Embryonic facial prominence (tissue), 1 donor: ENCODE results near the gene RESF1.
A peak's percentile ranks its signal among the peaks of the same experiment; 100 is the strongest.
"Not testable (repeated sequence)": the region's sequence is repeated elsewhere in the genome, so short reads cannot be mapped to it uniquely, and the experiment has no call there.

Source experiments
- DNase-seq: peaks from one replicate; pipeline ENCODE4 v3.0.0-alpha.2; 2016; ENCODE audit errors: extremely low spot score

Gene RESF1

GRCh38 chr12:31959161-31959700 is at the start of gene RESF1:
Gene RESF1 (plus strand): TSS chr12:31959415. CDS start chr12:31980956, 21,541 bp downstream.
- DNase-seq: peak; percentile 70

- no peak for DNase-seq
Observed at GRCh38 chr12:31914927-31915326, 44.3 kb upstream of the RESF1 start.

- DNase-seq: no peak
Observed at GRCh38 chr12:31915446-31915845, 43.8 kb upstream of the RESF1 start.

GRCh38 chr12:31922341-31923062 is 36.7 kb upstream of the RESF1 start:
- no peak for DNase-seq

GRCh38 chr12:31923063-31923412 is 36.2 kb upstream of the RESF1 start:
- no peak for DNase-seq

- DNase-seq: no peak
Observed at GRCh38 chr12:31928246-31929026, 30.8 kb upstream of the RESF1 start.

GRCh38 chr12:31929027-31929526 is 30.1 kb upstream of the RESF1 start:
- DNase-seq: no peak

- no peak for DNase-seq
Observed at GRCh38 chr12:31931796-31932715, 27.2 kb upstream of the RESF1 start.

GRCh38 chr12:31944299-31944698 is 14.9 kb upstream of the RESF1 start:
- no peak for DNase-seq

- no peak for DNase-seq
Observed at GRCh38 chr12:31947971-31948370, 11.2 kb upstream of the RESF1 start.

GRCh38 chr12:31948697-31949359 is 10.4 kb upstream of the RESF1 start:
- DNase-seq: not testable (repeated sequence)

- no peak for DNase-seq
Observed at GRCh38 chr12:31950088-31950487, 9.1 kb upstream of the RESF1 start.

- no peak for DNase-seq
Observed at GRCh38 chr12:31950492-31950891, 8.7 kb upstream of the RESF1 start.

GRCh38 chr12:31951008-31951407 is 8.2 kb upstream of the RESF1 start:
- no peak for DNase-seq

GRCh38 chr12:31951939-31952338 is 7.3 kb upstream of the RESF1 start:
- DNase-seq: no peak

GRCh38 chr12:31952418-31952817 is 6.8 kb upstream of the RESF1 start:
- no peak for DNase-seq

GRCh38 chr12:31954925-31955858 is 4.0 kb upstream of the RESF1 start:
- no peak for DNase-seq

- no peak for DNase-seq
Observed at GRCh38 chr12:31958569-31959160, 550 bp upstream of the RESF1 start.

GRCh38 chr12:31959701-31960391 is 631 bp downstream of the RESF1 start:
- peak; percentile 16 for DNase-seq
